GM12873 (cell line): Measurements from ENCODE around the gene LCORL.

Experiments
- CTCF ChIP-seq: IDR thresholded peaks from 2 replicates; pipeline ENCODE4 v1.5.1; 2012; ENCODE audit warnings: low read depth, mild to moderate bottlenecking, moderate library complexity, low read length, control low read depth; ENCODE audit not compliant: insufficient read depth; ENCODE audit errors: missing control alignments

Gene LCORL

DNA sequence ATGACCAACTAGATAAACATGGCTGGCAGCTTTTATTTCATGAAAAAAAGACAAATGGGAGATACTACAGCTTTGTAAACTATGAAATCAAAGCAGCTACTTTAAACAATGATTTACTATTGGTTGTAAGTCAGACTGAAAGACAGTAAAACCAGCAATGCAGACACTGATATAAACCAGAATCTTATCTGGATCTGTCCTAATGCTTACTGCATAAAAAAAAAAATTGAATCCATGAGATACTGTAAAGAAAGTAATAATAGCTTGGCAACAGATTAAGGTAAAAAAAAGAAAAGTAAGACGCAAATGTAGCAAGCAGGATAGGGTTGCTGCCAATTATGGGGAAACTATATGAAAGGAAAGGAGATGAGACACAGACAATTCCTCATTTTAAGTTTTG, 7.3 kb downstream of the LCORL start:
- TF ChIP-seq CTCF = no peak

DNA sequence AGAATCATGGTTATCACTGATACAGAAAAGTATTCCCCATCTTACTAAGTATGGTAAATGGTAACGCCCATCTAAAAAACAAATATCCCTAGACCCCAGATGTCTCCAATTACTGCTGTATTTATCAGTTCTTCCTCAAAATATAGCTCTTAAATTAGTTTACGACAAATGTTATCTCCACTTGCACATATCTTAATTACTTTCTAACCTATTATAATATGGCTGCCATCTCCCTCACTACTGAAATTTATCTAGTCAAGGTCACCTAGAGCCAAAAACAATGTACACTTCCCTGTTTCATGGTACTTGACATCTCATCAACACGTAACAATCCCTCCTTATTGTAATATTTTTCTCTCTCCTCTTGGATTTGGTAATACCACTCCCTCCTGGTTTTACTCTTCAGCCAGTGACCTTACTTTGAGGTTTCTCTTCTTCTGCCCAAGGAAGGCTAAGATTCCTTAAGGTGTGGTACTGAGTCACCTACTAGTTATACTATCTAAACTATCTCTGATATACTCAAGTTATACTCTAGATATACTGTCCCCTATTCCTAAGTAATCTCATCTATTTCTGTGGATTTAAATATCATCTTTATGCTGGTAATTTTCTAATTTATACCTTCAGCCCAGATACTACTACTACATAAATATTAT, 8.6 kb downstream of the LCORL start:
- TF ChIP-seq CTCF = no peak

GRCh38 chr4:18012134-18012806, 9.3 kb downstream of the LCORL start:
- no peak for TF ChIP-seq CTCF

DNA sequence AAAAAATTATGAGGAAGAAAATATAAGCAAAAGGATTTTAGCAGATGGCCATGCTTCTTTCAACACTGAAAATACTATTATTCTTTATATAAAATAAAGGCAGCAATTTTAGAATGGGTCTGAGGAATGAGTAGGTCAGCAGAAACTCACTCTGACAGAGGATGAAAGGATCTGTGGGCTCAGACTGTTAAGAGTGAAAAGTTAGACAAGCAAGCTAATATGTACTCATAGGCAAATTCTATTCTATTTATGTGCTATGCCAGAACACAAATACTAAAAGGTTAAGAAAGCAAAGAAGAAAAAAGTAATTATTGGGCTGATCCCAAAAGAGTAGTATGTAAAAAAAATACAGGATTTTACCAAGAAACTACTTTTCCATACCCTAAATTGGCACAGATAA, 13.9 kb downstream of the LCORL start:
- TF ChIP-seq CTCF = no peak

GRCh38 chr4:17997129-17997528, 24.4 kb downstream of the LCORL start:
- no peak for TF ChIP-seq CTCF

DNA sequence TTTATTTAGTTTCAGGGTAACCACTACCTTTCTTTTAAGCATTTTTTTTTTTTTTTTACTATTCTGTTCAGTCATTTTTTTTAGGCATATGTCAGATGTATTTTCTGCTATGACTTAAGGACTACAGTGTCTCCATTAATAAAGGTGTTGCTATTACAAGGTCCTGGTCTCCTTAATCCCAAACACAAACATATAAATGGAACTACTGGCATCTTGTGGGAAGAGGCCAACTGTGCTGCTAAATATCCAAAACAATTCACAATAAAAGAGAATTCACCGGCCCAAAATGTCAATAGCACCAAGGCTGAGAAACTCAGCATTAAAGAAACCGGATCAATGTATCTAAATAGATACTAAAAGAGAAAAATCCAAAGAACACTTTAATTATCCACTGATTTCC, 26.4 kb downstream of the LCORL start:
- no peak for TF ChIP-seq CTCF

DNA sequence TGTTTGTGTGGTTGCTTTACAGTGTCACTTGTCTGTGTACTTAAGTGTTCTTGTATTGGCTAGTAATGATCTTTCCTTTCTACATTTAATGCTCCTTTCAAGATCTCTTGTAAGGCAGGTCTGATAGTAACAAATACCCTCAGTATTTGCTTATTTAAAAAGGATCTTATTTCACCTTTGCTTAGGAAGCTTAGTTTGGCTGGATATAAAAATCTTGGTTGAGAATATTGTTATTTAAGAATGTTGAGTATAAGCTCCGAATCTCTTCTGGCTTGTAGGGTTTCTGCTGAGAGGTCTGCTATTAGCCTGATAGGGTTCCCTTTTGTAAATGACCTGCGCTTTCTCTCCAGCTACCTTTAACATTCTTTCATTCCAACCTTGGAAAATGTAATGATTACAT, 35.7 kb downstream of the LCORL start:
- no peak for TF ChIP-seq CTCF
